CD4-positive, alpha-beta T cell treated with Interleukin-1 beta for 1 hour (primary cell): ENCODE measurements around the gene STARD9.
"Not testable (repeated sequence)": the region's sequence is repeated elsewhere in the genome, so short reads cannot be mapped to it uniquely, and the experiment has no call there.

Experiments
- DNase-seq, 2 donors: peaks; one replicate each; pipeline ENCODE4 v3.0.0-alpha.2; 2020 to 2022

The STARD9 gene

GRCh38 chr15:42732095-42732827 lies 156.9 kb downstream of the STARD9 start:
- no peak for DNase-seq

- DNase-seq = no peak
These were observed 157.6 kb downstream of the STARD9 start for GRCh38 chr15:42733027-42733426.

GRCh38 chr15:42734076-42734672 lies 158.8 kb downstream of the STARD9 start:
- DNase-seq = no peak

- no peak for DNase-seq
These were observed 160.2 kb downstream of the STARD9 start for GRCh38 chr15:42735382-42736165.

- DNase-seq = peak in 1 of 2 donors; percentile 1
These were observed 160.9 kb downstream of the STARD9 start for GRCh38 chr15:42736178-42736792.

- peak; percentile 93 to 95 for DNase-seq
These were observed 161.6 kb downstream of the STARD9 start, which contains the start of gene CDAN1 for GRCh38 chr15:42736793-42737528. CDAN1 (minus strand) TSS chr15:42737128; CDS start chr15:42737102, 26 bp downstream.

- DNase-seq = no peak
These were observed 162.3 kb downstream of the STARD9 start for GRCh38 chr15:42737529-42738328.

GRCh38 chr15:42741710-42742109 lies 166.3 kb downstream of the STARD9 start:
- DNase-seq = no peak

- DNase-seq = no peak
These were observed 166.7 kb downstream of the STARD9 start for GRCh38 chr15:42742149-42742548.

GRCh38 chr15:42744195-42744594 lies 168.8 kb downstream of the STARD9 start:
- DNase-seq = no peak

GRCh38 chr15:42749266-42749665 lies 173.9 kb downstream of the STARD9 start:
- no peak for DNase-seq

- DNase-seq = no peak
These were observed 174.9 kb downstream of the STARD9 start for GRCh38 chr15:42750306-42750705.

- DNase-seq = no peak
These were observed 183.7 kb downstream of the STARD9 start for GRCh38 chr15:42759093-42759492.

- DNase-seq = no peak
These were observed 185.4 kb downstream of the STARD9 start for GRCh38 chr15:42760759-42761158.

GRCh38 chr15:42761813-42762212 lies 186.4 kb downstream of the STARD9 start:
- not testable (repeated sequence) for DNase-seq

- DNase-seq = not testable (repeated sequence)
These were observed 188.8 kb downstream of the STARD9 start for GRCh38 chr15:42764154-42764731.

- not testable (repeated sequence) for DNase-seq
These were observed 190.7 kb downstream of the STARD9 start for GRCh38 chr15:42766109-42766508.
